ENCODE data around the gene LIPT2.

DNA sequence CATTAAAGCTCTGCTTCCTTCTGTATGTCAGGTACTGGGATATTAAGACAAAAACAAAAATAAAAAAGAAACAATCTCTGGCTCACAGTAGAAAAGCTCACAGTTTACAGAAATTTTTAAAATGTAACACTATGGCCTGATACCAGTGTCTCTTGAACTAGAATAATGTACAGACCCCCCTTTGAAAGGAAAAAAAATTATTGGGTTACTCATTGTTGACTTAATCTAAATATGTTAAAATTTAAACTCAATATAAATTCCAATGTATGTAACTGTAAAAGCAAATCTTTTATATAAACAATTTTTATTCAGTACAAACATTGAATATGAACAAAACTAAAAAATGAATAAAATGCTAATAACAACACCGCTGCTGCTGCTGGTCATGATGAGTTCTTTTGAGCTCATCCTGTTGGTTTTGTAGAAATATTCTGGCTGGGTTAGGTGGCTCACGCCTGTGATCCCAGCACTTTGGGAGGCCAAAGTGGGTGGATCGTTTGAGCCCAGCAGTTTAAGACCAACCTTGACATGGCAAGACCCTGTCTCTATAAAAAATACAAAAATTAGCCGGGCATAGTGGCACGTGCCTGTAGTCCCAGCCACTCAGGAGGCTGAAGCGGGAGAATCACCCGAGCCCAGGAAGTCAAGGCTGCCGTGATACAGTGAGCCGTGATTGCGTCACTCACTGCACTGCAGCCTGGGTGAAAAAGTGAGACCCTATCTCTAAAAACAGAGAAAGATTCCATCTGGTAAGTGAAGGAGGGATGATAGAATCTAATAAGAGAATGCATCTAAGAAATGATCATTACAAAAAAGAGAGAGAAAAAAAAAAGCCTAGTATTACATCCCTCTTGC lies 14.4 kb downstream of the LIPT2 start:
- TF ChIP-seq POLR2A (IDR thresholded peaks at IDR 0.05), result no peak
- TF ChIP-seq CTCF (IDR thresholded peaks at IDR 0.05), result no peak

All from thyroid gland (tissue), 4 donors.